GM12878 (cell line): ENCODE measurements around the gene GYPC. TPM values are rescaled to one million over a fixed set of nuclear protein-coding genes. Genes with fewer than 3 reads are reported as not detected.
"Not testable (repeated sequence)": the region's sequence is repeated elsewhere in the genome, so short reads cannot be mapped to it uniquely, and the experiment has no call there.

Source experiments
- ATAC-seq: fragments of 200-7000 bp; cut with Tn5 transposase; 3 replicates; pipeline ENCODE4 v1.9.1; 2020; ENCODE audit warnings: mild to moderate bottlenecking, moderate library complexity
- BruUV-seq: library from RNA; stranded (reverse); fragments of 400-500 nt; replicated peaks from 2 replicates; lab custom pipeline; 2021; lab: Mats Ljungman, UMichigan
- CTCF ChIA-PET: fragments of 300-600 bp; sonication (Branson Sonifier 250); formaldehyde crosslinking; extraction: SDS; loops from one replicate; lab custom pipeline; 2021; ENCODE audit warnings: inconsistent platforms; lab: Yijun Ruan, JAX
- POLR2A ChIA-PET: fragments of 350-600 bp; formaldehyde crosslinking; extraction: SDS; loops from one replicate; lab custom pipeline; 2021; ENCODE audit warnings: inconsistent platforms; lab: Charles Lee
- RAD21 ChIA-PET: fragments of 300-600 bp; sonication (Branson Sonifier 250); formaldehyde crosslinking; loops from one replicate; lab custom pipeline; 2023; ENCODE audit warnings: antibody characterized with exemption; ENCODE audit not compliant: unreplicated experiment; lab: Charles Lee
- SMC1A ChIA-PET: fragments of 300-600 bp; sonication (Branson Sonifier 250); formaldehyde crosslinking; loops from one replicate; lab custom pipeline; 2023; ENCODE audit not compliant: unreplicated experiment, uncharacterized antibody; lab: Charles Lee
- DNase-seq: peaks from one replicate; pipeline ENCODE4 v3.0.0-alpha.2; 2011; ENCODE audit warnings: low read depth, low spot score
- FAIRE-seq: peaks from 3 replicates; lab custom pipeline; 2011; peaks lifted over from hg19 to GRCh38; lab: Jason Lieb, UNC
- H2AFZ ChIP-seq: 2 replicates; pipeline ENCODE4 v1.6.0; 2011; ENCODE audit warnings: low read depth, low read length, control low read depth; ENCODE audit not compliant: control insufficient read depth
- H3K27ac ChIP-seq: 2 replicates; pipeline ENCODE4 v1.5.1; 2011; ENCODE audit warnings: control low read depth; ENCODE audit not compliant: control insufficient read depth, insufficient read depth
- H3K27me3 ChIP-seq, 2 experiments: replicated peaks in 1 of 2; 2 replicates each; pipeline versions ENCODE4 v1.6.0 to v1.6.1; 2011; ENCODE audit warnings: low read length in 1 of 2; ENCODE audit not compliant: control insufficient read depth in 2 of 2, insufficient read depth in 2 of 2
- H3K36me3 ChIP-seq, 2 experiments: 2 replicates each; pipeline ENCODE4 v1.5.1; 2011; ENCODE audit warnings: low read length in 1 of 2; ENCODE audit not compliant: control insufficient read depth in 2 of 2, insufficient read depth in 2 of 2
- H3K4me1 ChIP-seq: 2 replicates; pipeline ENCODE4 v1.6.1; 2011; ENCODE audit warnings: mild to moderate bottlenecking, low read length, moderate library complexity, mixed read lengths; ENCODE audit not compliant: control insufficient read depth, insufficient read depth
- H3K4me2 ChIP-seq: 2 replicates; pipeline ENCODE4 v1.6.0; 2011; ENCODE audit warnings: control low read depth; ENCODE audit not compliant: control insufficient read depth, insufficient read depth
- H3K4me3 ChIP-seq: fragments of 200-600 bp; sonication (generic); 2 replicates; pipeline ENCODE4 v1.5.1; 2016
- H3K79me2 ChIP-seq: 2 replicates; pipeline ENCODE4 v1.6.0; 2011; ENCODE audit warnings: low read length; ENCODE audit not compliant: control insufficient read depth, insufficient read depth
- H3K9ac ChIP-seq: 2 replicates; pipeline ENCODE4 v1.8.0; 2011; ENCODE audit warnings: low read length, control low read depth, mixed read lengths; ENCODE audit not compliant: control insufficient read depth, insufficient read depth
- H3K9me3 ChIP-seq: replicated peaks from 3 replicates; pipeline ENCODE4 v1.5.1; 2011; ENCODE audit warnings: mild to moderate bottlenecking, low read length; ENCODE audit not compliant: control insufficient read depth, insufficient read depth
- H4K20me1 ChIP-seq: 2 replicates; pipeline ENCODE4 v1.6.0; 2011; ENCODE audit not compliant: control insufficient read depth, insufficient read depth
- MXI1 ChIP-seq: fragments of 150-350 bp; IDR thresholded peaks from 2 replicates; pipeline ENCODE4 v1.6.1; 2011; ENCODE audit warnings: low read depth, mild to moderate bottlenecking, inconsistent platforms, low read length, improper control_type of control experiment
- RAD51 ChIP-seq: fragments of 450-650 bp; IDR thresholded peaks from 2 replicates; pipeline ENCODE4 v1.6.1; 2016; ENCODE audit warnings: moderate library complexity, mild to moderate bottlenecking, inconsistent platforms
- SIX5 ChIP-seq: IDR thresholded peaks from 2 replicates; pipeline ENCODE4 v1.6.1; 2011; ENCODE audit warnings: mild to moderate bottlenecking, low read depth, low read length, moderate library complexity; ENCODE audit not compliant: severe bottlenecking
- WGBS: methylation state at CpG from one replicate; pipeline ENCODE4 v1.1.6; 2016; ENCODE audit warnings: low lambda C conversion rate; ENCODE audit not compliant: insufficient replicate concordance, insufficient coverage; ENCODE audit errors: missing lambda C conversion rate; 5-methylcytosine and 5-hydroxymethylcytosine counted together
- in situ Hi-C: fragments of 300-500 bp; cut with MboI; formaldehyde crosslinking; loops from 9 replicates; pipeline ENCODE4 v1.14.3; 2018; ENCODE audit warnings: mixed read lengths
- intact Hi-C: fragments of 100-400 bp; cut with micrococcal nuclease; formaldehyde crosslinking; loops from one replicate; pipeline ENCODE4 v1.14.2; 2022; ENCODE audit not compliant: unreplicated experiment
- polyA plus RNA-seq, 11 experiments: library from polyadenylated mRNA; depleted of rRNA in 4 of 11; unstranded in 6 of 11; stranded (reverse) in 5 of 11; fragments of >200 nt; fragmentation: Nextera tagmentation in 4 of 11; fragmentation: Illumina TruSeq in 1 of 11; extraction: Ambion mirVana in 4 of 11; extraction: Trizol in 1 of 11; gene quantifications; 1 replicate in 1 of 11; 2 replicates in 10 of 11; pipeline versions ENCODE4 v1.2.1 to v1.2.3, GENCODE V29; 2011 to 2016; ENCODE audit warnings: inconsistent platforms in 2 of 11, missing spikeins in 2 of 11, low read depth in 1 of 11
- total RNA-seq, 4 experiments: library from RNA; depleted of rRNA in 3 of 4; stranded (reverse); fragments of >200 nt in 3 of 4; fragmentation: Illumina TruSeq in 1 of 4; extraction: Trizol in 1 of 4; gene quantifications; 2 replicates each; pipeline versions ENCODE4 v1.2.1 to v1.2.3, GENCODE V29; 2013 to 2021

Gene GYPC
- total and polyA plus RNA-seq, 10 of the 15 experiments (the other 5 are each of a cell fraction or from before 2014, with no cell fraction given), result 26.2 to 150 (median 81.4) TPM

DNA sequence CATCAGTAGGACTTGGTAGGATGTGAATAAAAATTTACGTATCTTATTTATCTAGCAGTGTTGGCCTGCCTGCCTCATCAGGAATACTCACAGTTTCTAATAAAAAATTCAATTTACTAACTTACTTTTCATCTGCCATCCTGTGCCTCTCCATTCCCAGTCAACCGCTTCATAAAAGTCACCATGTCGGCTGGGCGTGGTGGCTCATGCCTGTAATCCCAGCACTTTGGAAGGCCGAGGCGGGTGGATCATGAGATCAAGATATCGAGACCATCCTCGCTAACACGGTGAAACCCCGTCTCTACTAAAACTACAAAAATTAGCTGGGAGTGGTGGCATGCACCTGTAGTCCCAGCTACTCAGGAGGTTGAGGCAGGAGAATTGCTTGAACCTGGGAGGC lies 61.3 kb downstream of the GYPC start:
- 87% methylated on average over 10 of the region's 10 CpGs for WGBS
- CTCF ChIA-PET, result interaction anchor here (0.6 kb wide), 1 partner anchor 16 kb away, joined by 3 read pairs; no protein-coding TSS in a partner anchor
- DNase-seq, in situ Hi-C loops, POLR2A ChIA-PET, H3K4me1 ChIP-seq, BruUV-seq, H4K20me1 ChIP-seq, H3K9me3 ChIP-seq, H3K27me3 ChIP-seq, SMC1A ChIA-PET, ATAC-seq, RAD21 ChIA-PET, H3K4me3 ChIP-seq, FAIRE-seq, intact Hi-C loops, H3K27ac ChIP-seq, H2AFZ ChIP-seq, H3K9ac ChIP-seq, H3K4me2 ChIP-seq, H3K79me2 ChIP-seq, H3K36me3 ChIP-seq: not testable (repeated sequence)

DNA sequence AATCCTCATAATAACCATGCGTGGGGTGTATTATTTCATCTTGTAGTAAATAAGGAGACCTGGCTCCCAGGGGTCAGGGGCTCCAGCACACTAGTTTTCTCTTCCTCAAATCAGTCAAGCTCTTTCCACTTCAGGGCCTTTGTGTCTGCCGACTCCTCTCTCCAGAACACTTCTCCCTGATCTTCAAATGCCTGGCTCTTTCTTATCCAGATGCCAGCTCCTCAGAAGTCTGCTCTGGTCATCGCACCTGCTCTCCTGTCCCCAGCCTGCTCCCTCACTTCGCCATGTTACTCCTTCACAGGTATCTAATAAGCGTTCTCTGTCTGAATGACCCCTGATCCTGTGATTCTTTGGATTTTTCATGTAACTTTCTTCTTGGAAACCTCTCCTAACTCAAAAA lies 62.0 kb downstream of the GYPC start:
- WGBS, result 67% methylated on average over 5 of the region's 5 CpGs
- SMC1A ChIA-PET, result no interaction called here

More for the DNA sequence above, 62.0 kb downstream of the GYPC start:
- RAD21 ChIA-PET, result no interaction called here
- no TSS peak for BruUV-seq
- DNase-seq (no peak), FAIRE-seq (no peak), ATAC-seq (no peak)
- in situ Hi-C loops (no loop called here), intact Hi-C loops (no loop called here)
- H3K9ac ChIP-seq, result no peak overlapping the region
- H3K4me3 ChIP-seq, result no peak overlapping the region
- H3K27me3 ChIP-seq, result no peaks in the 10 kb centered on the region; a peak in 1 of 4 replicates
- H3K9me3 ChIP-seq, result no peaks in the 10 kb centered on the region
- H4K20me1 ChIP-seq, result no peaks in the 10 kb centered on the region
- no peak overlapping the region for H2AFZ ChIP-seq
- POLR2A ChIA-PET, result interaction anchor here (0.6 kb wide), 1 partner anchor 63 kb away, joined by 3 read pairs; no protein-coding TSS in a partner anchor
- no peak for TF ChIP-seq RAD51
- TF ChIP-seq MXI1, result no peak
- TF ChIP-seq SIX5, result no peak
- H3K27ac ChIP-seq, result no peak overlapping the region
- no peaks in the 10 kb centered on the region for H3K79me2 ChIP-seq
- H3K4me2 ChIP-seq, result no peak overlapping the region
- H3K4me1 ChIP-seq, result no peaks in the 10 kb centered on the region
- no peaks in the 10 kb centered on the region for H3K36me3 ChIP-seq
- CTCF ChIA-PET, result interaction anchor here (0.6 kb wide), 2 partner anchors 15 to 382 kb away, joined by 3 to 4 read pairs; no protein-coding TSS in a partner anchor
